Body of pancreas (tissue), 4 donors: Measurements from ENCODE around the gene CLK1. TPM values are rescaled to one million over a fixed set of nuclear protein-coding genes. Genes with fewer than 3 reads are reported as not detected.

Experiments used
- ATAC-seq: fragments of 150-250 bp; one replicate; pipeline ENCODE4 v1.9.1; 2016
- DNase-seq, 4 donors: peaks; one replicate each; pipeline ENCODE4 v3.0.0-alpha.2; 2019
- H3K27ac ChIP-seq, 4 donors: fragments of 200-600 bp; sonication (generic); 1 replicate in 3 of 4; 2 replicates in 1 of 4; pipeline versions ENCODE4 v1.5.1 to v1.6.1; 2016 to 2019; ENCODE audit warnings: mild to moderate bottlenecking in 1 of 4, mixed read lengths in 1 of 4, moderate library complexity in 1 of 4
- H3K27me3 ChIP-seq, 2 donors: fragments of 200-600 bp; sonication (generic); one replicate each; pipeline ENCODE4 v1.6.0; 2016; ENCODE audit warnings: mild to moderate bottlenecking in 1 of 2
- H3K36me3 ChIP-seq, 2 donors: fragments of 200-600 bp; sonication (generic); replicated peaks in 1 of 2; 2 replicates each; pipeline ENCODE4 v1.5.1; 2016; ENCODE audit warnings: low read depth in 2 of 2; ENCODE audit not compliant: insufficient read depth in 1 of 2
- H3K4me1 ChIP-seq: fragments of 200-600 bp; sonication (generic); one replicate; pipeline ENCODE4 v1.6.0; 2016
- H3K4me3 ChIP-seq, 2 donors: fragments of 200-600 bp; sonication (generic); 1 replicate in 1 of 2; 2 replicates in 1 of 2; pipeline ENCODE4 v1.5.1; 2016 to 2019
- H3K9me3 ChIP-seq, 3 donors: fragments of 200-600 bp; sonication (generic); 1 replicate in 2 of 3; 2 replicates in 1 of 3; pipeline ENCODE4 v1.5.1; 2016
- POLR2A ChIP-seq, 3 donors: fragments of 450-650 bp; IDR thresholded peaks; one replicate each; pipeline ENCODE4 v1.6.1; 2016; ENCODE audit warnings: antibody characterized with exemption in 3 of 3, mild to moderate bottlenecking in 2 of 3
- WGBS, 2 donors: methylation state at CpG; one replicate each; pipeline ENCODE4 v1.1.5; 2017; 5-methylcytosine and 5-hydroxymethylcytosine counted together
- intact Hi-C: fragments of 100-400 bp; cut with DNase I; formaldehyde crosslinking; loops from one replicate; pipeline ENCODE4 v1.15.1; 2023
- total RNA-seq, 2 donors: library from RNA; depleted of rRNA; stranded (reverse); fragments of >200 nt; gene quantifications; one replicate each; pipeline ENCODE4 v1.1.0, GENCODE V29; 2016
- TF ChIP-seq, protein P1 (sequence below), 7 experiments: fragments of 450-650 bp in 4 of 7; fragments of 200-600 bp in 3 of 7; sonication (generic) in 3 of 7; IDR thresholded peaks; one replicate each; pipeline ENCODE4 v1.5.1; 2016 to 2019; ENCODE audit warnings: antibody characterized with exemption in 7 of 7

CLK1 gene
- 100 to 1,000 TPM; 143 to 151 TPM for total RNA-seq

DNA sequence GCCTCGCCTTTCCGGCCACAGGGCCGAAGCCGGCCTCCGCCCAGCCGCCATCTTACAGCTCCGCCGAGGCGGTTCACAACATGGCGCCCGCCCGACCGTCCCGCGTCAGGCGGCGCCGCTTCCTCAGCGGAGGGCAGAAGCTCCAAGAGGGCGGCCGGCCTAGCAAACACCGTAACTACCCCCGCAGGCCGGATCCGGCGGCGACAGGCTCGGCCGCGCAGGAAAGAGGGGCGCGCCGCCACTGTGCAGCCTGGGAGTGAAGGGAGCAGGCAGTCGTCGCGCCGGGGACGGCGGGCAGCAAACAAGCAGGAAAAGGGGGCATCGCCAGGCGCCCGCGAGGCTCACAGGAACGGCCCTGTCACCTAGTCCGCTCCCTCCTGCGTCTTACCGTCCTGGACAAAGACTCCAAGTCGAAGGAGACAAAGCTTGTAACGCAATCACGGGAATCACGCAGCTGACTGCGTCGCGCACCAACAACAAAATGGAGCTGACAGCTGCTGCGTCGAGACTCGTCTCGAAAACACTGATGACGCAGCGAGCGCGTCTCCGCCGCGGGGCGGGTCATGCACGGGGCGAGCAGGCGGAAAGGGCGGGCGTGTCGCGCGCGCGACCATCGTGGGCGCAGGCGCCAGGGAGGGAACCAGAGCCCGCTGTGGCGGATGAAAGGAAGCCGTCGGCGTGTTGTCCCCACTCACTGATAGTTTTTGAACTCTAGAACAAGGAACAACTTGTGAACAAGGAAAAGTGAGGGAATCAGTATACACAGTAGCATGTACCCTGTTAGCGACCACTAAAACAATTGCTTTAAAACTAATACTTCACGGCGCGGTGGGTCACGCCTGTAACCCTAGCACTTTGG is at the start of gene CLK1:
CLK1 (minus strand) TSS at position 483 of the 859 bp plus-strand sequence. CDS start 2,796 bp downstream, outside the sequence.
- TF ChIP-seq POLR2A (IDR thresholded peaks at IDR 0.05) = peak; percentile 99 to 100 (median 99)
- TF ChIP-seq, protein P1, sequence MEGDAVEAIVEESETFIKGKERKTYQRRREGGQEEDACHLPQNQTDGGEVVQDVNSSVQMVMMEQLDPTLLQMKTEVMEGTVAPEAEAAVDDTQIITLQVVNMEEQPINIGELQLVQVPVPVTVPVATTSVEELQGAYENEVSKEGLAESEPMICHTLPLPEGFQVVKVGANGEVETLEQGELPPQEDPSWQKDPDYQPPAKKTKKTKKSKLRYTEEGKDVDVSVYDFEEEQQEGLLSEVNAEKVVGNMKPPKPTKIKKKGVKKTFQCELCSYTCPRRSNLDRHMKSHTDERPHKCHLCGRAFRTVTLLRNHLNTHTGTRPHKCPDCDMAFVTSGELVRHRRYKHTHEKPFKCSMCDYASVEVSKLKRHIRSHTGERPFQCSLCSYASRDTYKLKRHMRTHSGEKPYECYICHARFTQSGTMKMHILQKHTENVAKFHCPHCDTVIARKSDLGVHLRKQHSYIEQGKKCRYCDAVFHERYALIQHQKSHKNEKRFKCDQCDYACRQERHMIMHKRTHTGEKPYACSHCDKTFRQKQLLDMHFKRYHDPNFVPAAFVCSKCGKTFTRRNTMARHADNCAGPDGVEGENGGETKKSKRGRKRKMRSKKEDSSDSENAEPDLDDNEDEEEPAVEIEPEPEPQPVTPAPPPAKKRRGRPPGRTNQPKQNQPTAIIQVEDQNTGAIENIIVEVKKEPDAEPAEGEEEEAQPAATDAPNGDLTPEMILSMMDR (IDR thresholded peaks at IDR 0.05) = no peak
- peaks cover 43% of the 10 kb centered on the region for H3K4me1 ChIP-seq
- peak within 1 kb of the TSS; percentile 98 to 100 (median 100) for H3K27ac ChIP-seq
- no peaks in the 10 kb centered on the region for H3K9me3 ChIP-seq
- peak within 1 kb of the TSS; percentile 57 to 100 for H3K4me3 ChIP-seq
- DNase-seq = peak; percentile 95 to 97 (median 96)
- intact Hi-C loops = no loop called here
- peaks cover 0 to under 1% of the 10 kb centered on the region in 2 donors for H3K36me3 ChIP-seq
- 0 to 1% methylated on average over 26 to 89 of the region's 89 CpGs for WGBS, 2 donors
- H3K27me3 ChIP-seq = no peaks in the 10 kb centered on the region
- peak; percentile 92 for ATAC-seq

DNA sequence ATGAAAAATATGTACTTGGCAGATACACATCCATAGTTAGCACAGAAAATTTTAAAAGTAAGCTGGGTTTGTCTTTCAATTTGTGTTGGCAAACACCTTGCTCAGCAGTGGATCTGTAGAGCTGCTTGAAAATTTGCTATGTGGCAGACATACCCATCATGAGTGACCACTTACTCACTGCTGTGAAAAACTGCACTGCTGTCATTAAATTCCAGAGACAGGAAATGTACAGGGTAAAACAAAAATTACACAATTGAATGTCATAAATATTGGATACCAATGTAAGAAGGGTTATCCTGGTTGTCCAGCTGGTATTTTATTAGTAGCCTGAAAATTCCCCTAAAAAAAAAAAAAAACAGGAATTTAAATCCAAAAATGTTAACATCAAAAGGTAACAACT is 49.2 kb upstream of the CLK1 start:
- TF ChIP-seq, protein P1 (IDR thresholded peaks at IDR 0.05) = no peak
- no peak for TF ChIP-seq POLR2A (IDR thresholded peaks at IDR 0.05)
- peaks cover 0 to 27% of the 10 kb centered on the region in 2 donors for H3K36me3 ChIP-seq
- ATAC-seq (no peak), DNase-seq (no peak)
- H3K4me3 ChIP-seq = no peak overlapping the region
- no peaks in the 10 kb centered on the region for H3K27me3 ChIP-seq
- no peaks in the 10 kb centered on the region for H3K4me1 ChIP-seq
- H3K9me3 ChIP-seq = no peaks in the 10 kb centered on the region
- intact Hi-C loops = no loop called here
- H3K27ac ChIP-seq = no peak overlapping the region

DNA sequence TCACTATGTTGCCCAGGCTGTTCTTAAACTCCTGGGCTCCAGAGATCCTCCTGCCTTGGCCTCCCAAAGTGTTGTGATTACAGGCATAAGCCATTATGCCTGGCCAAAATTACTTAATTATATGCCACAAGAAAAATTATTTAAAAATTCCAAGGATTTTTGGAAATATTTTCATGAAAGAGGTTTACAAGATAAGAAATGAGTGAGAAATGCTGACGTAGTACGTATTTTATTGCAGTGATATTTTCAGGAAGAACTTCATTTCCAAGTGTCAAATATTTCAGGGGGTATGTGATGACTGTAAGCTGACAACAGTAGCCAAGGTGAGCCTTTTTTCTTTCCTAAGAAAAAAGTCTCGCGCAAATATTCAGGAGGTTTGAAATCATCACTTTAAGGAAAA is 45.5 kb upstream of the CLK1 start:
- TF ChIP-seq, protein P1 (IDR thresholded peaks at IDR 0.05) = no peak
- TF ChIP-seq POLR2A (IDR thresholded peaks at IDR 0.05) = no peak
- Histone ChIP-seq H3K36me3 (peaks cover 0 to 16% of the 10 kb centered on the region in 2 donors), H3K4me3 (no peak overlapping the region), H3K27me3 (no peaks in the 10 kb centered on the region), H3K27ac (no peak overlapping the region), H3K9me3 (no peaks in the 10 kb centered on the region), H3K4me1 (no peaks in the 10 kb centered on the region)
- ATAC-seq = no peak
- intact Hi-C loops = loop anchor here (10.0 kb wide), 1 partner anchor 165 kb away; the partner anchor contains the start of genes HYCC2 and NDUFB3
- 92 to 96% methylated on average over 4 of the region's 4 CpGs for WGBS, 2 donors
- no peak for DNase-seq

DNA sequence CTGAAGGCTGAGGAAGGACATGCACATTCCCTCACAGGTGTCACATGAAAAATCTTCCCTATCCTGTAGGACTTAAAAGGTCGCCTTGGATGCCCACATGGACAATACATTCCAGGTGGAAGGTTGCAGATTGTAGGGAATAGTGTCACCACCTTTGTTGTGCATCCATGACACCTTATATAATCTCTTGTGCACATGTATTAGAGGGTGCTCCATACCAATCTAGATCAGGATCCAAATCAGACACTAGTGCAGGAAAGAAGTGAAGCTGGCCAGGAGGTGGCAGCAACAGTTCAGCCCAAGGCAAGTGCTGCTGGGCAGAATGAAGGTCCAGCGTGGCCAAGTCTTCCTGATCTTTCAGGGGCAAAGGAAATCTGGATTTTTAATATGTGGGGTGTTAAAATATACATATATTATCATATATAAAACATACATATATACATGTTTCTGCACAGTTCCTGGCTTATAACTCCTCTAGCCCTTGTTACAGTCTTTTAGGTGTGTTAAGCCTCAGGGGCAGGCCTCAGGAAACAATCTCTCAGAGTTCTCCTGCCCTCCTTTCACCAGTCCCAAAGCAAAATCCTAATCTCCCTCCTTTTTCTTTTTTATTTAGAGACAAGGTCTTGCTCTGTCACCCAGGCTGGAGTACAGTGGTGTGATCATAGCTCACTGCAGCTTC is 41.3 kb upstream of the CLK1 start:
- 45 to 53% methylated on average over 2 of the region's 2 CpGs for WGBS, 2 donors
- H3K27ac ChIP-seq = no peak overlapping the region
- intact Hi-C loops = loop anchor here (10.0 kb wide), 1 partner anchor 169 kb away; the partner anchor contains the start of genes HYCC2 and NDUFB3

More for the DNA sequence above, 41.3 kb upstream of the CLK1 start:
- DNase-seq = peak; percentile 70 to 82 (median 78)
- Histone ChIP-seq H3K36me3 (peaks cover 0 to 4% of the 10 kb centered on the region in 2 donors), H3K4me3 (no peak overlapping the region), H3K27me3 (no peaks in the 10 kb centered on the region), H3K9me3 (no peaks in the 10 kb centered on the region), H3K4me1 (peaks cover 3% of the 10 kb centered on the region)
- ATAC-seq = peak; percentile 66
- TF ChIP-seq POLR2A (IDR thresholded peaks at IDR 0.05) = no peak
- TF ChIP-seq, protein P1 (IDR thresholded peaks at IDR 0.05) = peak; percentile 36 to 75 (median 65)
